ENCODE data around the gene C2CD3. TPM values are rescaled to one million over a fixed set of nuclear protein-coding genes. Genes with fewer than 3 reads are reported as not detected.

Gene C2CD3
- total and polyA plus RNA-seq, 9 of the 15 experiments (the other 6 are each of a cell fraction or from before 2014, with no cell fraction given): 4.4 to 20.2 (median 15.4) TPM

- Histone ChIP-seq H3K27ac (ENCODE audit: extremely low read depth, low read depth, low read length) (no peak overlapping the region), H3K9me1 (ENCODE audit: control insufficient read depth, insufficient read depth, low read length) (no peaks in the 10 kb centered on the region), H3K4me1 (replicated peaks in 1 of 2; ENCODE audit: control insufficient read depth in 2 of 2, insufficient read depth in 2 of 2, low read length in 2 of 2) (peaks cover 6 to 22% of the 10 kb centered on the region in 2 experiments), H3K4me3 (no peak overlapping the region), H3K4me2 (ENCODE audit: insufficient read depth, low read length) (no peak overlapping the region), H3K79me2 (ENCODE audit: control insufficient read depth, insufficient read depth, low read length) (no peaks in the 10 kb centered on the region), H2AFZ (ENCODE audit: low read depth, low read length) (no peak overlapping the region), H4K20me1 (replicated peaks; ENCODE audit: control insufficient read depth, insufficient read depth, low read length) (no peaks in the 10 kb centered on the region), H3K36me3 (ENCODE audit: control insufficient read depth, insufficient read depth, low read length) (peaks cover 50% of the 10 kb centered on the region), H3K9ac (ENCODE audit: insufficient read depth in 1 of 2, low read depth in 2 of 2, low read length in 2 of 2) (no peak overlapping the region), H3K27me3 (ENCODE audit: control insufficient read depth in 2 of 2, insufficient read depth in 2 of 2, low read length in 2 of 2) (no peaks in the 10 kb centered on the region), H3K9me3 (replicated peaks; ENCODE audit: control insufficient read depth, insufficient read depth, low read depth, low read length) (no peaks in the 10 kb centered on the region)
- WGBS (ENCODE audit: insufficient coverage, low coverage, missing lambda C conversion rate): 33% methylated on average over 3 of the region's 3 CpGs
- in situ Hi-C loops (cut with MboI) (no loop called here), intact Hi-C loops (cut with micrococcal nuclease) (loop anchor here (1.0 kb wide), 2 partner anchors 101 to 126 kb away; no protein-coding TSS in a partner anchor)
- POLR2A ChIA-PET: no interaction called here
- peak; percentile 37 for FAIRE-seq
- CTCF ChIA-PET (ENCODE audit: low intra/inter-chr PET ratio): interaction anchor here (1.7 to 2.7 kb wide), 2 partner anchors 101 to 127 kb away, joined by 13 to 14 read pairs; no protein-coding TSS in a partner anchor
- no TSS peak for BruUV-seq (replicated peaks)
- DNase-seq (ENCODE audit: extremely low read depth in 1 of 4, low spot score in 3 of 4): peak in 2 of 4 experiments; percentile 25 to 70
- ATAC-seq: peak; percentile 66
- TF ChIP-seq MAZ (CRISPR knock-in tag; conservative IDR thresholded peaks at IDR 0.05 in 1 of 2, IDR thresholded peaks at IDR 0.05 in 1 of 2): 0 out of 4 replicates have a peak, but pooled peaks of 1 of the 2 experiments have one; percentile 19
- TF ChIP-seq CTCF (IDR thresholded peaks at IDR 0.05 in 2 of 3, conservative IDR thresholded peaks at IDR 0.05 in 1 of 3; ENCODE audit: insufficient read depth in 2 of 3, low read depth in 1 of 3, low read length in 3 of 3): peak; percentile 43 to 67 (median 49); a peak in 5 of 6 replicates
- no peak for TF ChIP-seq CHCHD3 (CRISPR knock-in tag; IDR thresholded peaks at IDR 0.05)
- TF ChIP-seq CEBPB (tag; IDR thresholded peaks at IDR 0.05): no peak
- TF ChIP-seq ZFP36 (IDR thresholded peaks at IDR 0.05; ENCODE audit: low read depth, low read length, partially characterized antibody): no peak
- no peak for TF ChIP-seq MYBL2 (IDR thresholded peaks at IDR 0.05; ENCODE audit: low read depth)
- TF ChIP-seq MYBL2 (CRISPR knock-in tag; IDR thresholded peaks at IDR 0.05; ENCODE audit: borderline replicate concordance): no peak
- TF ChIP-seq WHSC1 (IDR thresholded peaks at IDR 0.05; ENCODE audit: low read length): no peak
- TF ChIP-seq REST (IDR thresholded peaks at IDR 0.05; ENCODE audit: borderline replicate concordance): peak; percentile 89
- no peak for TF ChIP-seq REST (CRISPR knock-in tag; IDR thresholded peaks at IDR 0.05; ENCODE audit: low read depth)
Observed at GRCh38 chr11:74090701-74091100, 80.1 kb downstream of the C2CD3 start.
